ENCODE data around the gene PGAM2. TPM values are rescaled to one million over a fixed set of nuclear protein-coding genes. Genes with fewer than 3 reads are reported as not detected.

The PGAM2 gene
- total RNA-seq, 3 donors from 2014 or later = 0.64 to 0.73 (median 0.66) TPM

DNA sequence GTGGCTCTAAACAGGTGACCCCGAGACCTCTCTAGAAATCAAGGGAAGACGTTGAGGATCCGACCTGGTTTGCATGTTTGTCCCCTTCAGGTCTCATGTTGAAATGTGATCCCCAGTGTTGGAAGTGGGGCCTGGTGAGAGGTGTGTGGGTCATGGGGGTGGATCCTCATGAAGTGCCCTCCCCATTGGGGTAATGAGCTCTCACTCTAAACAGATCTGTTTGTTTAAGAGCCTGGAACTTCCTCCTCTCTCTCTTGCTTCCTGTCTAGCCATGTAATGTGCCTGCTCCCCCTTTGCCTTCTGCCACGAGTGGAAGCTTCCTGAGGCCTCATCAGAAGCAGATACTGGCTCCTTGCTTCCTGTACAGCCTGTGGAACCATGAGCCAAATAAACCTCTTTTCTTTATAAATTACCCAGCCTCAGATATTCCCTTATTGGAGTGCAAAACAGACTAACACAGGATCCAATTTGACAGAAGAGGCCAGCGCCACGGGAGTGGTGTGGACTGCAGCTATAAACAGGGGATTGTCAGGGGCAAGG, 27.8 kb upstream of the PGAM2 start:
- TF ChIP-seq POLR2A (IDR thresholded peaks at IDR 0.05) (no peak), POLR2AphosphoS5 (IDR thresholded peaks at IDR 0.05) (no peak)
- TF ChIP-seq, protein P1, sequence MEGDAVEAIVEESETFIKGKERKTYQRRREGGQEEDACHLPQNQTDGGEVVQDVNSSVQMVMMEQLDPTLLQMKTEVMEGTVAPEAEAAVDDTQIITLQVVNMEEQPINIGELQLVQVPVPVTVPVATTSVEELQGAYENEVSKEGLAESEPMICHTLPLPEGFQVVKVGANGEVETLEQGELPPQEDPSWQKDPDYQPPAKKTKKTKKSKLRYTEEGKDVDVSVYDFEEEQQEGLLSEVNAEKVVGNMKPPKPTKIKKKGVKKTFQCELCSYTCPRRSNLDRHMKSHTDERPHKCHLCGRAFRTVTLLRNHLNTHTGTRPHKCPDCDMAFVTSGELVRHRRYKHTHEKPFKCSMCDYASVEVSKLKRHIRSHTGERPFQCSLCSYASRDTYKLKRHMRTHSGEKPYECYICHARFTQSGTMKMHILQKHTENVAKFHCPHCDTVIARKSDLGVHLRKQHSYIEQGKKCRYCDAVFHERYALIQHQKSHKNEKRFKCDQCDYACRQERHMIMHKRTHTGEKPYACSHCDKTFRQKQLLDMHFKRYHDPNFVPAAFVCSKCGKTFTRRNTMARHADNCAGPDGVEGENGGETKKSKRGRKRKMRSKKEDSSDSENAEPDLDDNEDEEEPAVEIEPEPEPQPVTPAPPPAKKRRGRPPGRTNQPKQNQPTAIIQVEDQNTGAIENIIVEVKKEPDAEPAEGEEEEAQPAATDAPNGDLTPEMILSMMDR (IDR thresholded peaks at IDR 0.05) = no peak
- Histone ChIP-seq H3K9me3 (no peaks in the 10 kb centered on the region), H3K27ac (no peak overlapping the region), H3K36me3 (no peaks in the 10 kb centered on the region), H3K27me3 (no peaks in the 10 kb centered on the region), H3K4me3 (no peak overlapping the region), H3K4me1 (no peaks in the 10 kb centered on the region)
- intact Hi-C loops (cut with DNase I; ENCODE audit: low total_unique reads) = no loop called here
- DNase-seq (ENCODE audit: low spot score in 2 of 2) = no peak

DNA sequence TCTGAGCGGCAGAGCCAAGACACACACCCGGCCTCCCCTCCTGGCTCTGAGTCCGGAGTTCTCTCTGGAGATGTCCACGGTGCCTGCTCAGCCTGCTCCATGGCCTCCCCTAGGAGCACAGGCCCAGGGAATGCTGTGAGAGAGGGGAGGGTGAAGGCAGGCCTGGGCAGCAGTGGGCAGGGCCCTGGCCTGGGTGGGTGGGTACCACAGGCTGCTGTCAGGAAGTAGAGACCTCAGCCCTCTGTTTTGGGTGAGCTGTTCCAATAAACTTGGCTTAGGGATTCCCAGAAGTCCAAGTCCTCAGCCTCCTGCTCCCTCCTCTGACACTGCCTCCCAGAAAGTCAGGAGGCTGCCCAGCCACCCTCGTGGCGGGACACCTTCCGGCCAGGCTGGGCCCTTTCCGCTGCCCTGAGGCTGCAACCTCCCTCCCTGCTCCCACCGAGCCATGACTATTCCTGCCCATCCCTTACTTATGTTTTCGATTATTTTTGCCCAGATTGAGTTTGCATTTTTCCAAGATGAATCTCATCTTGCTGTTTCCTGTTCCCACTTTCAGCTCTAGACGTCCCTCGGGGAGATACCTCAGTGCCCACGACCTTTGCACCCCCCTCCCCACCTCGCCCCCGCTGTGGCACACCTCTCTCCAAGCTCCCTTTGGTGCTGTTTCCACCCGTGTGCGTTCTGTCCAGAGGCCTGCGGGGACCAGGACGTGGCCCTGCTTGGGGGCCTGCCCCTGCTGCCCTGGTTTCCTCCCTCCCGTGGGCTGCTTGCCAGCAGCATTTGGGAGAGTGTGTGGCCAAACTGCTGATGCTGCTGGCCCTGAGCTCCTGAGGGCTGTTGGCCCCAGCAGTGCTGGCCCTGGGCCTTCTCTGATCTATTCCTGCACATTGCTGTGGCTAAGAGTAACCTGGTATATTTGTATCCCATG, 22.8 kb upstream of the PGAM2 start:
- no peaks in the 10 kb centered on the region for H3K36me3 ChIP-seq
- H3K27me3 ChIP-seq = no peaks in the 10 kb centered on the region
- intact Hi-C loops (cut with DNase I; ENCODE audit: low total_unique reads) = no loop called here
- DNase-seq (ENCODE audit: low spot score in 2 of 2) = no peak
- H3K4me3 ChIP-seq = peak overlapping the region in 1 of 3 donors; percentile 19
- peak overlapping the region; percentile 79 to 95 for H3K27ac ChIP-seq
- no peaks in the 10 kb centered on the region for H3K9me3 ChIP-seq
- H3K4me1 ChIP-seq = no peaks in the 10 kb centered on the region
- TF ChIP-seq POLR2AphosphoS5 (IDR thresholded peaks at IDR 0.05) (peak in 1 of 3 donors; percentile 12), POLR2A (IDR thresholded peaks at IDR 0.05) (no peak)
- TF ChIP-seq, protein P1 (IDR thresholded peaks at IDR 0.05) = no peak

DNA sequence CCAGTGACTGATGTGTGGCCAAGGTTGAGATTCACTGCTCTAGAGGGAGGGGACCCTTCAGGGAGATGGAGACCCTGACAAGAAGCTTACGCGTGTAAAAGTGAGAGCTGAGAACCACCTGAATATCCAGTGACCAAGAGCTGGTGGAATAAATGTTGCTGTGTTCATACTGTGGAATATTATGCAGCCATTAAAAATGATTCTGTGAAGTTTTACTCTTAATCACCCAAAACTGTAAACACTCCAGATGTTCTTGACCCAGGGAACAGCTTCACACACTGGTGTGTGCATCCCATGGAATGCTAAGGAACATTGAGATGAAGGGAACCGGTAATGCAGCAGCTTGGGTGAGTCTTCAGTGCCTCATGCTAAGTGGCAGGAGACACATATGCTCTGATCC, 21.3 kb upstream of the PGAM2 start:
- TF ChIP-seq, protein P1 (IDR thresholded peaks at IDR 0.05) = no peak
- TF ChIP-seq POLR2A (IDR thresholded peaks at IDR 0.05) = no peak
- Histone ChIP-seq H3K4me3 (no peak overlapping the region), H3K27ac (peak overlapping the region; percentile 29 to 95), H3K27me3 (no peaks in the 10 kb centered on the region), H3K4me1 (no peaks in the 10 kb centered on the region), H3K36me3 (no peaks in the 10 kb centered on the region), H3K9me3 (no peaks in the 10 kb centered on the region)
- no peak for DNase-seq (ENCODE audit: low spot score in 2 of 2)
- intact Hi-C loops (cut with DNase I; ENCODE audit: low total_unique reads) = no loop called here

DNA sequence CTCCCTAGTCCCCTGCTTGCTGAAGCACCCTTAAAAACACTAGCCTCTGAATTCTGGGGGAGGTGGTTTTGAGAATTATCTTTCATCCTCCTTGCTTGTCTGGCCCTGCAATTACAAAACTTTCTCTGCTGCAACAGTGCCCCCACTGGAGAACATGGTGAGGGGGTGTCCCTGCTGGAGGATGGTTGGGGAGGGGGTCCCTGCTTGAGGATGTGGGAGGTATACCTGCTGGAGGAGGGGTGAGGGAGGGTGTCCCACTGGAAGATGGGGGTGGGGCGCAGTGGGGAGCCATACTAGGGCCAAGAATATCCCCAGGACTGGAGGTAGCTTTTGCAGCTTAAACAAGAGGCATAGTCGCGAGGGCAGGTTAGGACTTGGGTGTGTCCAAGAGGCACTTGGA, 20.2 kb upstream of the PGAM2 start:
- Histone ChIP-seq H3K4me1 (no peaks in the 10 kb centered on the region), H3K9me3 (no peaks in the 10 kb centered on the region), H3K27ac (peak overlapping the region; percentile 10 to 95), H3K27me3 (no peaks in the 10 kb centered on the region), H3K36me3 (no peaks in the 10 kb centered on the region), H3K4me3 (no peak overlapping the region)
- DNase-seq (ENCODE audit: low spot score in 2 of 2) = no peak
- intact Hi-C loops (cut with DNase I; ENCODE audit: low total_unique reads) = no loop called here
- TF ChIP-seq, protein P1 (IDR thresholded peaks at IDR 0.05) = no peak
- TF ChIP-seq POLR2AphosphoS5 (IDR thresholded peaks at IDR 0.05) (no peak), POLR2A (IDR thresholded peaks at IDR 0.05) (no peak)

DNA sequence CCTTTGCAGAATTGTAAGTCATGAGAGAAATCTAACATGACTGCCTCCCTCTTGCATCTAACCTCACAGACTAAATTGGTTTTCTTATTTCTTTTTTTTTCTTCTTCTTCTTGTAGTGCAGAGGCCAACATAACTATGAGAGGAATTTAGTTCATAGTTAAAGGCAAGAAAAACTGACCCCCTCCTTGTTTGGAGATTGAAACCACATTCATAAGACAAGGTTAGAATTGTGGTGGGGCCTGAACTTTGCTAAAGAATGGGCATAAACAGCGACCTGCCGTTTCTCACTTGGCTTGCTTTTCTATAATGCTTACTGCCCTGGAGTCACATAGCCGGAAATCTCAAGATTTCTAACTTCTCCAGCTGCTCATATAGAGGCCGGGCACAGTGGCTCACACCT, 19.3 kb upstream of the PGAM2 start:
- intact Hi-C loops (cut with DNase I; ENCODE audit: low total_unique reads) = no loop called here

More for the DNA sequence above, 19.3 kb upstream of the PGAM2 start:
- no peaks in the 10 kb centered on the region for H3K27me3 ChIP-seq
- H3K4me1 ChIP-seq = no peaks in the 10 kb centered on the region
- no peaks in the 10 kb centered on the region for H3K9me3 ChIP-seq
- H3K4me3 ChIP-seq = no peak overlapping the region
- H3K27ac ChIP-seq = peak overlapping the region in 1 of 2 donors; percentile 11
- TF ChIP-seq POLR2AphosphoS5 (IDR thresholded peaks at IDR 0.05) (no peak), POLR2A (IDR thresholded peaks at IDR 0.05) (no peak)
- TF ChIP-seq, protein P1 (IDR thresholded peaks at IDR 0.05) = no peak
- H3K36me3 ChIP-seq = no peaks in the 10 kb centered on the region
- DNase-seq (ENCODE audit: low spot score in 2 of 2) = no peak

Measured in breast epithelium (tissue), 4 donors.